Activated CD4-positive, CD25-positive, alpha-beta regulatory T cell treated with anti-CD3 and anti-CD28 coated beads, Interleukin-2, amount 50 U/mL, for 72 hours (primary cell): Measurements from ENCODE around the gene HECTD2.
"Not testable (repeated sequence)": the region's sequence is repeated elsewhere in the genome, so short reads cannot be mapped to it uniquely, and the experiment has no call there.

Experiments
- DNase-seq: peaks from one replicate; pipeline ENCODE4 v3.0.0; 2021

Gene HECTD2

DNA sequence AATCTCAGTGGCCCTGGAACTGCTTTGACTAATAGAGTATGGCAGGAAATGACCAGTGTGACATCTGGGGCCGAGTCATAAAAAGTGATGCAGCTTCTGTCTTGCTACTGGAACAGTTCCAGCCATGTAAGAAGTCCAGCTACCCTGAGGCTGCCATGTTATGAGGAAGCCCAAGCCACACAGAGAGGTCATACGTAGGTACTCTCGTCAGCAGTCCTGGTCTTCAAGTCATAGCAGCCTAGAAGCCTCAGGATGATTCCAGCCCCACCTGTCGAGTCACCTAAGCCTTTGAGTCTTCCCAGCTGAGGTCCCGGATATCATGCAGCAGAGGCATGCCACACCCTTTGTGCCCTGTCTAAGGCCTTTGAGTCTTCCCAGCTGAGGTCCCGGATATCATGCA lies 130.6 kb downstream of the HECTD2 start:
- no peak for DNase-seq

DNA sequence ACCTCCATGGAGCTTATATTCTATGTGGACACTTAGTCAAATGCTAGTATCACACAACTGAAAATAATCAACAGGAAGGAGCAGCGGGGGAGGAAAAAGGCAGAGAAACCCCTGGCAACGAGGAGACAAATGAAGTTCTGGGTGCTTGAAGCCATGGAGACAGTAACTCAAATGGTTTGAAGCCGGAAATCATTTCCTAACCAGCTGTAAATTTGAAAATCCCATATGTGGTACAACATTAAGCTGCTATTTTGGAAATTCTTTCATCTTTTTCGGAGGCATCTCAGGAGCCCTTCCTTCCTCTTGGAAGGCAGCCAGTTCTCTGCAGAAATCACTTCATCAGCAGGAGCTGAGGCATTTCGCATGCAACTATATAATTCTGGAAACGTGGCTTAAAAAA lies 131.3 kb downstream of the HECTD2 start:
- no peak for DNase-seq

DNA sequence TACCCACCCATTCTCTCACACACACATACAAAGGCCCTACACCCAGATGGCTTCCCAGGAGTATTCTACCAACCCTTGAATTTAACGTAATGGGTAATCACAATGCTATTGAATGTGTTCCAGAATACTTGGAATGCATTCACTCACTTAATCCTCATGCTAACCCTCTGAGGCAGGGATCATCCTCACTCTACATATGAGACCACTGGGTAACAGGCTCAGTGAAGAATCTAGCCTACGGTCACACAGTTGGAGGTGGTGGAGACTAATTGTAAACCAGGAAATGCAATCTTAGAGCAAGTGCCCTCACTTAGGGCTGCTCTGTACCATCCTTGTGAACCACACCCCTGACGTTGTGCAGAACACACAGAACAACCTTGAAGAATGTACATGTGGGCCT lies 135.2 kb downstream of the HECTD2 start:
- no peak for DNase-seq

DNA sequence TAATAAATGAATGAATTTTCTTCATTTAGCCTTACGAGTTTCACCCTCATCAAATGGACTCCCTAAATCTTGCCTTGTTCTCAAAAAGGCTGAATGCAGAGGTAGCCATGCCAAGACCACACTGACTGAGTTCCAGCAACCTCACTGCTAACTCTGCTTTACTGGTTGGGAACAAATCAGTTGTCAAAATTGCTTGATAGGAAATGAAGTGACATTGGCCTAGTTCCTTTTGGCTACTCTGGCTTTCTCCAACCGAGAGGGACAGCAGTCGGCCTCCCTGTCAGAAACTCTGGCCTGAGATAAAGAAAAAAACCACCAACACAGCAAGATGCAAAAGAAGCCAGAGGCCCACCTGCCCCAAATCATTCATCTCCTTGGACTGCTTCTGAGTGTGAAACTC lies 135.7 kb downstream of the HECTD2 start:
- DNase-seq, result no peak

DNA sequence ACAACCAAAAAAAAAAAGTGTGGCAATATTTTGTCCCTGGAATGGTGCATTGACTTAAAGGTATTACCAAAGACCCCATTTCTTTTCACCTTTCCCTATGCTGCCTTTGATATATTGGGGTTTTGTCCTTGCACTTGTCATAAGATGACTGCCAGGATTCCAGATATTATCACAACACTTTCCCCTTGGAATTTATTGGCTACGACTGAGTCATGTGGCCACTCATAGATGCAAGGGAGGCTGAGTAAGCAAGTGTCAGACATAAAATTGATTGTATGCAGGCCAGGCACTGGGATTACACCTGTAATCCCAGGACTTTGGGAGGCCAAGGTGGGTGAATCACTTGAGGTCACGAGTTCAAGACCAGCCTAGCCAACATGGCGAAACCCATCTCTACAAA lies 139.1 kb downstream of the HECTD2 start:
- DNase-seq, result no peak

DNA sequence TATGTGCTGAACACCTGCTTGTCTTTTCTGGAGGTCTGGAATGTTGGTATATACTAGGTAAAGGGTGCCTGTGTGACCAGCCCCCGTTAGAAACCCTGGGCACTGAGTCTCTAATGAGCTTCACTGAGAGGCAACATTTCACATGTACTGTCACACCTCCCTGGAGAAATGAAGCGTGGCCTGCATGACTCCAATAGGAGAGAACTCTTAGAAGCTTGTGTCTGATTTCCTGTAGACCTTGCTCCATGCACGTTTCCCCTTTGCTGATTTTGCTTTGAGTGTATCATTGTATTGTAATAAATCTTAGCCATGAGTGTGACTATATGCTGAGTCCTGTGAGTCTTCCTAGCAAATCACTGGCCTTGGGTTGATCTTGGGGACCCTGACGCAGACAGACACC lies 139.9 kb downstream of the HECTD2 start:
- no peak for DNase-seq

DNA sequence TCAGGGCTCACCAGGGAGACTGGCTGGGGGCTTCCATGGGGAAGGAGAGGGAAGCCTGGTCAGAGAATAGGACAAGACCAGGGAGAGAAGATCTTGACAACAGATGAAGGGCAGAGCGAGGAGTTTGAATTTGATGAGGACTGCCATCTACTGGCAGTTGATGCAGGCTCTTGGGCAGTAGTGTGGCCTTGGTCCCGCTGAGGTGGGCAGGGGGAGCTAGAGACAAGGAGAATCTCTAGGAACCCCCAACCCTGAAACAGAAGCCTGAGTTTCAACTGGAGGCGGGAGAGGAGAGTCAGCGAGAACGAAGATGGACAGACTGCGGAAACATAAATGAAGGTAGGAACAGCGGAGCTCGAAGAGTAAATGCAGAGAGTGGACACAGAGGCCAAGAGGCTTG lies 141.7 kb downstream of the HECTD2 start:
- DNase-seq, result no peak

DNA sequence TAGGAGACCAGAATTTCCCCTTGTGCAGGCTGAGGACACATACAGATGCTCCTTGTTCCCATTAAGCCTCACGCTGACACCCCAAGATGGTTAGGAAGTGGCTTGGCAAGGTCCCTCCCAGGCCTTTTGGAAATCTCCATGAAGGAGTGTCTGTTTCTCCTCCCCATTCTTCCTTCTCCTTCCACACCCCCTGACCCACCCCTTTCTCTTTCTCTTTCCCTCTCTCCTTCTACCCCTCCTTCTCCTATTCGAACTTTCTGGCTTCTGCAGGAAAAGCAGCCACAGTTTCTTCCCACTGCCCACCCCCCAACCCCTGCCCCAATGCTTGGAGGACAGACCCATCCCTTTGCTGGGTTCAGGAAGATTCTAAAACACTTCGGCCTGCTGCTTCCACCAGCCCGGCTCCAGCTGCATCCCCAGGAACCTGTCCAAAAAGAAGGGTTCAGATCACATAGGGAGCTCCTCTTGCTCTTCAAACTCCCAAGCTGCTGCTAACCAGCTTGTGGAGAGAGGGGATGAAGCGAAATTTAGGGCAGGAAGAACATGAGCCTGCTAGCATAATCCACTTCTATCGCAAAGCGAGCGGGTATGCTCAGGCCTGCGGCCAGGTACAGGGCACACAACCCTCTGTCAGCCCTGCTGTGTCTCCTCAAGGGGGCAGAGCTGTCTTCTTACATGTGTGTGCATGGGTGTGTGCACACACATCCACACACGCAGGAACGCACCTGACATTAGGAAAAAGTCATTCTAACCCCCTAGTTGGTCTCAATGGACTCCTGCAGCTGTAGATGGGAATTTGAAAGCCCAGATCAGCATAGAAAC lies 142.3 kb downstream of the HECTD2 start:
- no peak for DNase-seq

DNA sequence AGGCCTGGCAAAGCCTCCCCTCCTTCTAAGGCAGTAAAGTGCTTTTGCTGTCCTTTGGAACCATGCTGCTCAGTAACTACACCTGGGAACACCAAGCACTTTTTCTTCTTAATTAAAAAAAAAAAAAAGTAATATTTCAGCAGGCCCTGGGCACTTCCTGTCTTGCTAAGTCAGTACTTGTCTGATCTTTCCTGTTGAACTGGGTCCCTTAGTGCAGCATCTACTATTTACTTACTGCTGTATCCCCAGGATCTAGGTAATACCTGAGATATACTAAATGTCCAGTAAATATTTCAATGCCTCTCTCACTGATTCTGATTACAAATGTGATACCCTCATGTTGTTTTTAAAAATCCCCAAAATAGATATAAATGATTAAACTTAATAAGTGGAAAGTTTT lies 145.3 kb downstream of the HECTD2 start:
- no peak for DNase-seq

DNA sequence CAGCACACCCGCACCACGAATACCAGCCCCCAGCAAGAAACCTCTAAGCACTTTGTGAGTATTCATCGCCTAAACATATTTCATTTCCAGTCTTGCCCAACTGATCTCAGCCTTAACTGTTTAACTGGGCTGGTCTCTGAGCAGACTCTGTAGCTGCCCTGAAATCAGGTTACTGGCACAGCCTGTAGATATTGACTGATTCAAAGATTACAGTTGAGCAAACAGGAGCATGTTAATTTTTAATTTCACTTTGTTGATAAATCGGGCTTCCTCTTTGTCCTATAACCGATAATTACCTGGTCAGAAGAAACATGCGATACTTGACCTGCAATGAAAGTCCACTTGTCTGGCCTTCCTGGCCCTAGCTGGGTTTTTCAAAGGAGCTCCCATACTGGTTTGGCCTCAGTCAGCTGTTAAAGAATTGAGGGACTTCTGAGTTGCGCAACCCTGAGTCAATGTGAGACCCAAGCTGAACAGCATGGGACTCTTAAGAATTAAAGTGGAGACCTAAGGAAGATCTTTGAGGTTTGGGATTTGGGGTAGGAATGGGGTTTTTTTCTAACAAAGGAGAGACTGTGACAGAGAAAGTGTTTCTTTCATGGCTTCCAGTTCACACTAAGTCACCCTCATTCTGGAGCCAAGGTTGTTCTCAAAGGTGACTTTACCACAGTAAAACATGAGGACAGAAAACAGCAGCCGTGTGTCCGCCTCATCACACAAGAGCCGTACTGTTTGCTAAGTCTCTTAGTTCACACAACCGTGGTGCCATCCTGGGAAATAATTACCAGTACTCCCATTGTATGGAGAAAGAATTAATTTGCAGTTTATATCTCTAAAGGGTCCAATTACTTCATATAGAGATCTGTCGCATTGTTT lies 146.8 kb downstream of the HECTD2 start:
- DNase-seq, result no peak

DNA sequence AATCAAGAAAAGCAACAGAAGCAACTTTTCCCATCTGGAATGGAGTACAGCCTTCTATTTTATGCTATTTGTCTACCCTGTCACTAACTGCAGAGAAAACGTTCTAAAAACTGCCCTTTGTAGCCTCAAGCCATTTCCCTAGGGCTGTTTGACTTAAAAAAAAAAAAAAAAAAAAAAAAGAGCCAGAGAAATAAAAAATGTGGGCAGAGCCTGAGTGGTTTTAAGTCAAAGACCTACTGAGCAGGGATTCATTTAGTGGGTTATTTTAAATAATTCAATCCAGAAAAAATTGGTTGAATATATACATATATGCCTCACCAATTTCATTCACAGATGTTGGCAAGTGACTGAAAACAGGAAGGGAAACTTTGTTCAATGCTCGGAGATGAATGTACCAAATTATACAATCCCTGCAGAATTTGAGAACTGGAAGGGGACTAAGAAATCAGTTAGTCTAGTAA lies 147.5 kb downstream of the HECTD2 start:
- no peak for DNase-seq

DNA sequence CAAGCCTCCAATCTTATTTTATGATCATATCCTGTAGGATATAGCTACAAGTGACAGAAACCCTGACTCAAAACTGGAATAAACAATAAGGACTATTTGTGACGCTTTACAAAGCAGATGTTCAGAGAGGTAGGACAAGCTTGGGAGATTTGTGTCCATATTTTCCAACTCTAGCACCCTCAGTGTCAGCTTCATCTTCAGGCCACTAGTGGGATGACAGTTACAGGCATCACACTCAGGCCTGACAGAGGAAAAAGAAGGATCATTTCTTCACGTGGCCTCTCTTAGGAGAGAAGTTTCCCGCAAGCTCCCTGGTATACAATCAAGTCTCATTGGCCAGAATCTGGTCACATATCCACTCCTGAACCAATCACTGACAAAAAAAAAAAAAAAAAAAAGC lies 148.3 kb downstream of the HECTD2 start:
- DNase-seq, result no peak

DNA sequence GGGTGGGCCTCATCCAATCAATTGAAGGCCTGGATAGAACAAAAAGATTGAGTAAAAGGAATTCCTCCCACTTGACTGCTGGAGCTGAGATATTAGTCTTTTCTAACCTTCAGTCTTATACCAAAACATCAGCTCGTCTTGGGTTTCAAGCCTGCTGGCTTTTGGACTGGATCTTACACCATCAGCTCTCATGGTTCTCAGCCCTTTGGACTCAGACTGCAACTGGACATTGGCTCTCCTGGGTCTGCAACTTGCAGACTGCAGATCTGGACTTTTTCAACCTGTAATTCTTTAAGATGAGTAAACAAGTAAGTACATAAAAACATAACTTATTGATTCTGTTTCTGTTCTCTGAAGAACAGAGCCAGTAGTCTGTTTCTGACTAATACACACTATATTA lies 149.0 kb downstream of the HECTD2 start:
- DNase-seq, result no peak

DNA sequence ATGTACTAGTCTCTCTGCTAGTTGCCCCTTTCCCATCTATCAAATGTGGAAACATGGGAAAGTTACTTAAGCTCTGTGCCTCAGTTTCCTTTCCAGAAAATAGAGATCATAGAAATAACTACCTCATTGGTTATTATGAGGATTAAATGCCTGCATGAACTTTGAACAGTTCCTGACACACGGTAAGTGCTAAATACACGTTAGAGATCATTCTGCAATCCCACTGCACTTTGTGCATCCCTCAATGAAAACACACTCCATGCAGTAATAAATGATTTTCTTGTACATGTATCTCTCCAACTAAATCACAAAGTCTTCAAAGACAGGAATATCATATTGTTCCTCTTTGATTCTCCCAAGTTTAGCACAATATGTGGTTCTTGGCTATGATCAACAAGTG lies 149.6 kb downstream of the HECTD2 start:
- no peak for DNase-seq

DNA sequence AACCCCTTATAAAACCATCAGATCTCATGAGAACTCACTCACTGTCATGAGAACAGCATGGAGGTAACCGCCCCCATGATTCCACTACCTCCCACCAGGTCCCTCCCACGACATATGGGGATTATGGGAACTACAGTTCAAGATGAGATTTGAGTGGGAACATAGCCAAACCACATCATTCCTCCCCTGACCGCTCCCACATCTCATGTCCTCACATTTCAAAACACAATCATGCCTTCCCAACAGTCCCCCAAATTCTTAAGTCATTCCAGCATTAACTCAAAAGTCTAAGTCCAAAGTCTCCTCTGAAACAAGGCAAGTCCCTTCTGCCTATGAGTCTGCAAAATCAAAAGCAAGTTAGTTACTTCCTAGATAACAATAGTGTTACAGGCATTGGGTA lies 150.7 kb downstream of the HECTD2 start:
- DNase-seq, result not testable (repeated sequence)

DNA sequence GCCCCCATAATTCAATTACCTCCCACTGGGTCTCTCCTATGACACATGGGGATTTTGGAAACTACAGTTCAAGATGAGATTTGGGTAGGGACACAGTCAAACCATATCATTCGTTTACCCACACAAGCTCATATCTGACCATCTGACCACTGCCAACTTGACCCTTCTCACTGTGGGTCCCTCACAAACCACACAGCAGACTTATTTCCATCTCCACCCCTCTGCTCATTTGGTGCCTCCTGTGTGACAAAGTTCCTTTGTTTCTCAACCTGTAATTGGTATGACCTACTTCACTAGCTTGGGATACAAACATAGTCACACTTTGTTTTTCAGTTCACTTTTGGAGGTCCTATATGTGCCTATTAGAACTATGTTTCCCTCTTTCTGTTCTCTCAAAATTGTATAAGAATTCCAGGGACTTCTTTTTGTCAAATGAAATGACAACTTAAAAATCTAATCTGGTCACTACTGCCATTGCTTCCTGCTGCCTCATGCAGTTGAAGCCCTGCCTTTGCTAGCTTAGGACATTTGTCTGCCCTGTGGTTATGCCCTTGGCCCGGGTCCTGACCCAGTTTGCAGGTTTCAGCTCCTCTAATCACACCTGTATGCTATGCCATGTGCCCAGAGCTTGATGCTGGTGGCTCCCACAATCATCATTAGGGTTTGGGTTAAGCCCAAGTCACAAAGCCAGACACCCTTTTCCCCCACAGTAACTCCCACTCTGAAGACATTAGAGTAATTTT lies 152.9 kb downstream of the HECTD2 start:
- no peak for DNase-seq

DNA sequence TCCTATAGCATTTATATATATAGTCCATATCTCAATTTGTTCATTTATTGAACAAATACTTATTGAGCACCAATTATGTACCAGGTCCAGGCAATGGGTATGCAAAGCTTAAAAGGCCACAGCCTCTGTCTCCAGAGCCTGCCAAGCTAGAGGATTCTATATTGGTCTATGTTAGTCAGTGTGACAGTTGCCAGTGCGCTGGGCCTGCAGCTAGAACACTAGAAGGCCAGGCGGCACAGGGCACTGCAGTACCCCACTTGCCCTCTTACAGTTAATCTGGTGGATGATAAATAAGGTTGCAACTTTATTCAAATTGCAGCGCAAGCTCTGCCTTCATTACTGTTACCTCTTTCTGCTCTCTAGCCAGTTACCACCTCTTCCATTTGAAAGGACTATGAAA lies 153.9 kb downstream of the HECTD2 start:
- no peak for DNase-seq
